Raji (cell line): ENCODE results near the gene IQGAP1.

Source experiments
- POLR2A ChIP-seq: IDR thresholded peaks from 2 replicates; pipeline ENCODE4 v1.6.1; 2011; ENCODE audit warnings: low read depth, low read length, control low read depth; ENCODE audit not compliant: insufficient read depth

Gene IQGAP1

DNA sequence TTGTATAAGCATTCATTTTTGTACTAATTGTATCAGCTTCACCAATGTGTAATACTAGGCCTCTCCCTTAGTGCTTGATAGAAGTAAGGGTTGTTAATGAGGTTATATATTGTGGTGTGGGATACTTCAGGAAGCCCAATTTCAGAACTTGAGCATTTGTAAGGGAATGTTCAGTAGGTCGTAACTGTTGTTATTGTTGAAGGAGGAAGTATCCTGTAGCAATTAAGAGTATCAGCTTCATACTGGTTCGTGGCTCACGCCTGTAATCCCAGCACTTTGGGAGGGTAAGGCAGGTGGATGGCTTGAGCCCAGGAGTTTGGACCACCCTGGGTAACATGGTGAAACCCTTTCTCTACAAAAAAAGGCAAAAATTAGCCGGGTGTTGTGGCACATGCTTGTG is 30.6 kb downstream of the IQGAP1 start:
- no peak for TF ChIP-seq POLR2A

DNA sequence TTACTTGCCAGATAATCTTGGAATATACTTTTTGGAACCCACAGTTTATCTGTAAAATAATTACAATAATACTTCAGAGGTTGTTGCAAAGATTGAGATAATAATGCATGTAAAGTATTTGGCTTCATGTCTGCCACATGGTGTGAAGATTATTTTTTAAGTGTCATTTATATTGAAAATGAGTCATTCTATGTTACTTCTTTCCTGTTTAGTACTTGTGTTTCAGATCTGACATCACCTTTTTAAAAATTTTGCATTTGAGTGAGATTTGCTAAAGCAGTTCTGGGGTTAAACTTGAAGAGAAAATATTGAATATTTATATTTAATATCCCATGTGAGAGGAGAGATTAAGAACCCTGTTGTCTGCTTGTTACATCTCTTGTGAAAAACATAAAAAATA is 31.2 kb downstream of the IQGAP1 start:
- no peak for TF ChIP-seq POLR2A

DNA sequence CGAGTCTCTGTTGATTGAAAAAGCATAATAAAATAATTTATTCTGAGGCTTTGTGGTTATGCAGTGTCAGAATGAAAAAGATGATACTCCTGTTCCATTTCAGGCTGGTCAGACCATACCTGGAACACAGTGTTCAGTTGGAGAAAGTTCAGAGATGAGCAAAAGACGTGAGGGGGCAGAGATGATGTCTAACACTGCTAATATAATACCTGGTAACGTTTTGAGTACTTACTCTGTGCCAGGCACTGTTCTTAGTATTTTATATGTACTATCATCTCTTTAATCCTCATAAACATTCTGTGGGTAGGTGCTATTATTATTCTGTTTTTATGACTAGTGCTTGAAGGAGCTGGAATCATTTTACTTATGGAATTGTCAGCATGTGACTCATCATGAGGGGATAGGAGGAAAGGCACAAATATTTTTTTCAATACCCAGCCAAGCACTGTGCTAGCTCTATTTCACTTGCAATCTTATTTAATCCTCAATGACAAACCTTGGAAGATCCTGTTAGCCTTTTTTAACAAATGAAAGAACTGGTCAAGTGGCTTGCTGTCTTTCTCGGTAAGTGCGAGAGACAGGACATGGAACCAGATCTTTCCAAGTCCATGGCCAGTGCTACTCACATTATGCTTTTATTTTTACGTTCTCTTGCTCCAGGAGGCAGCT is 31.8 kb downstream of the IQGAP1 start:
- TF ChIP-seq POLR2A = no peak

DNA sequence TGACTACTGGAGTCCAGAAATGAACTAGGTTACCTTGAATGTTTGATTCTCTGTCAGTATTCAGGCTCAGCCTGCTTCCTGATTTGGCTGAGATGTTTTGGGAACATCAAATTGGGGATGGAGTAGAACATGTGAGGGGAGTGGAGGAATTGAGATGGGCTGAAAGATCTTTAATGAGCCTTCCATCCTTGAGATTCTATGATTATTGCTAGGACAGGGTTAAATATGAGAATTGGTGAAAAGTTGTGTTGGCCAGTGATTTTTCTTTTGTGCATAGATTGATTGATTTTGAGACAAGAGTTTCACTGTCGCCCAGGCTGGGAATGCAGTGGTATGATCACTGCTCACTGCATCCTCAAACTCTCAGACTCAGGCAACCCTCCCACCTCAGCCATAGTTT is 32.4 kb downstream of the IQGAP1 start:
- no peak for TF ChIP-seq POLR2A

DNA sequence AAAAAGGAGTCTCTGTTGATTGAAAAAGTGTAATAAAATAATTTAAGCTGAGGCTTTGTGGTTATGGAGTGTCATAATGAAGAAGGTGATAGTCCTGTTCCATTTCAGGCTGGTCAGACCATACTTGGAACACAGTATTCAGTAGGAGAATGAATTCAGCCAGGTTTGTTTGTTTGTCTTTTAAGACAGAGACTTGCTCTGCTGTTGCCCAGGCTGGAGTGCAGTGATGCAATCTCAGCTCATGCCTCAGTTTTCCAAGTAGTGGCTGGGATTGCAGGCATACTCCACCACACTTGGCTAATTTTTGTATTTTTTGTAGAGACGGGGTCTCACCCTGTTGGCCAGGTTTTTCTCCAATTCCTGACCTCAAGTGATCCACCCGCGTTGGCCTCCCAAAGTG is 33.5 kb downstream of the IQGAP1 start:
- no peak for TF ChIP-seq POLR2A

DNA sequence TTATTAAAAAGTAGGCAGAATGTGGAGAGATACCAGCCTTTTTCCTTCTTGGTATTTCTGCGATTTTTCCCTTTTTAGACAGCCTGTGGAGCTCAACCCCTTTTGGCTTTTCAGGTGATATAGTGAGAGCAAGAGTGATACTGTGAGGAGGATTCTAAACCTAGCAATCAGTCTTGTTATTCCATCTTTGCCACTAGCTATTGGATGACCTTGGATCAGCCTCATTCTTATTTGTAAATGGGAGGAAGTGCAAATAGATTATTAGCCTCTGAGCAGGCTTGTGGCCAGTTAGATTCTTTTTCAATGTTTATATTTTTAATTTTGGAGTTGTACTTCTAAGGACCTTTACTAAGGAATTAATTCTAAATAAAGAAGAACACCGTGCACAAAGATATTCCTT is 34.0 kb downstream of the IQGAP1 start:
- TF ChIP-seq POLR2A = no peak

DNA sequence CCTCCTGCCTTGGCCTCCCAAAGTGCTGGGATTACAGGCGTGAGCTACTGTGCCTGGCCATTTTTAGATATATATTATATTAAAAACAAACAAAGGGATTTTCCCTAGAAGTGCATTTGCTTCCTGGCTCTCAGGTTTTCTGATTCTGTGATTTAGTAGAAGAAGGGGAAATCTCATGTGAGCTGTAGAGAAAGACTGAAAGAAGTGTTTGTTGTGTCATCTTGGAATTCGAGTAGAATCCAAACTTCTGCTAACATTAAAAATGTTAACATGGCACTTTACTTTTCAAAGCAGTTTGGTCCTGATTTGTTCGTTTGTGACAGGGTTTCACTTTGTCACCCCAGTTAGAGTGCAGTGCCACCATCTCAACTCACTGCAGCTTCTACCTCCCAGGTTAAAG is 34.9 kb downstream of the IQGAP1 start:
- TF ChIP-seq POLR2A = no peak

DNA sequence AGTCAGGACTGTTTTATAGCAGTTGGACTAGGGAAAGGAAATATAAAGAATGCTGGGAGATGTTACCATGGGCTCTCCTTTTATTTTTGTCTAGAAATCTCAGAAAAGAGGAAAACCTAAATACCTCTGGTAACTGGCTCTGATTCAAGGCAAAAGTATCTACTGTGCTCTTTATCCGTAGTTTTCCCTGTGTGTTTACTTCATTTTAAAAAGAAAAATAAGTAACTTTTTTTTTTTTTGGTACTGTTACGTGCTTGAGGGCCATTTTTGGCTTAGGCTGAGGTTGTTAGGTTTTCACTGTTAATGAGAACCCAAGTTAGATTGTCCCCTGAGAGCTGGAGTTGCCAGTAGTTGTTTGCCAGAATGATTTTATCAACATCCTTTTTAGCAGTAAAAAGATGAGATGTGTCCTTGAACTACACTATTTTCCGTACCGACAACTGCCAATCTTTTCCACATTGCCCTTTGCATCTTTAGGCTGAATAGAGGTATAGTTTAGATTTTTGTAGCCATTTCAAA is 35.8 kb downstream of the IQGAP1 start:
- TF ChIP-seq POLR2A = no peak

DNA sequence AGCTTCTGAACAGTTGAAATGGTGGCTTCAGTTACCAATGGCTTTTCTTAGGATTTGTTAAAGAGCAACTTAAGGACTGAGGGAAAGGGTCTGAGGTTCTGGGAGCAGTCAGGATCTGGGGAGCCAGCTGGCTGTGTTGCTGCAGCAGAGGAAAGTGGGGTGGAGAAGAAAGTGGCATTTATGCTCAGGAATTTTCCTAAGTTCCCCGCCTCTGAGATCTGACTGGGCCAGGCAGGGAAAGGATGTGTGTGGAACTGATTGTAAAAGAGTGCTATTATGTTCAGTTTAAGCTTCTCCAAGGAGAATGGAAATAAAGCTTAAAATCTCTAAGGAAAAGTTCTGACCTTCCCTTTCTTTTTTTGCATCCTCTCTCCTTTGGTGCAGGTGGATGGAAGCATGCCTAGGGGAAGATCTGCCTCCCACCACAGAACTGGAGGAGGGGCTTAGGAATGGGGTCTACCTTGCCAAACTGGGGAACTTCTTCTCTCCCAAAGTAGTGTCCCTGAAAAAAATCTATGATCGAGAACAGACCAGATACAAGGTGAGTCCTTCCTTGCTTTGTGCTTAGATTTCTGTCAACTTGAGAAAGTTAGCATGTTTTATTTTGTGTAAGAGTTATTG is 37.8 kb downstream of the IQGAP1 start:
- TF ChIP-seq POLR2A = no peak

DNA sequence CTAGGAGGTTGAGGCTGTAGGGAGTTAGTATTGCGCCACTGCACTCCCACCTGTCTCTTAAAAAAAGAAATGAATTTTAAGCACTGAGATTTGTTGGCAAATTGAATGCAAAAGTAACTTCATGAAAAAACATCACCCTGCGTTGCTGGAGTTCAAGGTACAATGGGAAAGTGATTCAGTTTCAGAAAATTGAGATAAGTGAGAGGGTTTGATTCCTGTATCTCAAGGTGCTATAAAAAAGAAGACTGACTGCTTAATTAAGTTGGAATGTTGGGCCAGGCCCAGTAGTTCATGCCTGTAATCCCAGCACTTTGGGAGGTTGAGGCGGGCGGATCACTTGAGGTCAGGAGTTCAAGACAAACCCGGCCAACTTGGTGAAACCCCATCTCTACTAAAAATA is 39.1 kb downstream of the IQGAP1 start:
- no peak for TF ChIP-seq POLR2A

DNA sequence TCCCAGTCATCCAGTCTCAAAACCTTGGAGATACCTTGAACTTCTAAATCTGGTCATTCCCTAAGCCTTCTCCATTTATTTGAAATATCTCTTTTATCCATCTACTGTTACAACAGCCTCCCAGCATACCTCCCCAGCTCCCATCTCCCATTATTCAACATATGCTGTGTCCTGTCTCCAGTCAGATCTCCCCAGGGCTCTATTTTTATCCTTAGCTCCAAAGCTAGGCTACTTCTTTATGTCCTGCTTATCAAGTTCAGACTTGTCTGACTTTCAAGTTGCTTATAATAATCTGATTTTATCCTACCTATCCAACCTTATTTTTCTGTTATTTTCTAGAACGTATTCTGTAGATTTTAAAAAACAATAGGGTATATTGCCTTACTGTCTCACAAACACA is 44.2 kb downstream of the IQGAP1 start:
- no peak for TF ChIP-seq POLR2A

DNA sequence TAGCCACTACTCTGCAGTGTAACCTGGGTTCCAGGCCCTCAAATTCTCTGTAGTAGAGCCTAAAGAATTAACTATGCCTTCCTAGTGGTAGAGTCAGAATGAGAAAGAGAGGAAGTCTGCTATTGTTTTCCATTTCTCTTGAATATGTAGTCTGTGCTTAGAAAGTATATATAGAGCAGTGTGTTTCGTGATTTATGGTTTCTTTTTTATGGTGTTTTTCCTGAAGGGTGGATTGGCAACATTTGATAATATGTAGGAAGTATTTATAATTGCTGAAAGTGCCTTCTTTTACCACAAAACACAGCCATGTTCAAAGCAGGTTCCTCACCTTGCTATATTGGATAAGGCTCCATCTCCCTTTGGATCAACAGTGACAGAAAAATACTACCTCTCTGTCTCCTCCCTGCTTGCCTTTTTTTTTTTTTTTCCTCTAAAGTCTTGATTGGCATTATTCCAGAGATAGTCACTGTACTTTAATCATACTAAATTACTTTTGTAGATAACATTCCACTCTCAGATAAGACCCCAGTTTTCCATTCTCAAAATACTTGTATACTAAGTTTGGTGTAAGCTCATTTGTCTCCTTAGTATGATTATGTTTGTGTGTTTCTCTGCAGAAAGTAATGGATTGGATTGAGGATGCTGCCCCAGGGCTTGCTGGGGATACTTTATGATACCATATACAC is 47.8 kb downstream of the IQGAP1 start:
- TF ChIP-seq POLR2A = no peak

DNA sequence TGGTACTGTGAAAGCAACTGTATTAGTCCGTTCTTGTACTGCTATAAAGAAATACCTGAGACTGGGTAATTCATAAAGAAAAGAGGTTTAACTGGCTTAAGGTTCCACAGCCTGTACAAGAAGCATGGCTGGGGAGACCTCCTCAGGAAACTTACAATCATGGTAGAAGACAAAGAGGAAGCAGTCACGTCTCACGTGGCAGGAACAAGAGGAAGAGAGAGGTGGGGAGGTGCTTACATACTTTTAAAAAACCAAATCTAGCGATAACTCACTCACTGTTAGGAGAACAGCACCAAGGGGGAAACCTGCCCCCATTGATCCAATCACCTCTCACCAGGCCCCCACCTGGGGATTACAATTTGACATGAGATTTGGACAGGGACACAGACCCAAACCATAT is 48.9 kb downstream of the IQGAP1 start:
- no peak for TF ChIP-seq POLR2A

DNA sequence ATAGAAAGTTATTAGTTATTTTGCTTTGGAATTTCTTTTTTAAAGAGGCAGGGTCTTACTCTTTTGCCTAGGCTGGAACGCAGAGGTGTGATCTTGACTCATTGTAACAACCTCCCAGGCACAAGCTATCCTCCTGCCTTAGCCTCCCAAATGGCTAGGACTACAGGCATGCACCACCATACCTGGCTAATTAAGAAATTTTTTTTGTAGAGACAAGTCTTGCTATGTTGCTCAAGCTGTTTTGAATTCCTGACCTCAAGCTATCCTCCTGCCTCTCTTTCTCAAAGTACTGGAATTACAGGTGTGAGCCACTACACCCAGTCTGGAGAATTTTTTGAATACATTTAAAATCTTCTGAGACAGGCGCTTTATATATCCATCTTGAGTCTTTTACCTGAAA is 49.5 kb downstream of the IQGAP1 start:
- no peak for TF ChIP-seq POLR2A

DNA sequence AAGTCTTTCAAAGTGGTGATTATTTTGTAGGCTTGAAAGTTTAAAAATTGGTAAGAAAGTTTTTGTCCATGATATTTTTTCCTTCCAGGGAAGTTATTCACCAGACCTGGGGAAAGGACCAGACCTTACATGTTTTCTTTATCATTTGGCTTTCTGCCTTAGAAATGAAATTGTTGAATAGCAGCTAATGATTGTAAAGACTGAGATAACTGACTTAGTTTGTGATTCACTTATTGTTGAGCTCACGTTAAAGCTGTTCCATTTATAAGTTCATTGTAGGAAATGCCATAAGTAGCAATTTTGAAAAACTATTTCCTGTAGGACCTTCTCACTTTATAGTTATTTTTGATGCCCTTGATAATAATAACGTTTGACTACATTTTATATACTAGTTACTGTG is 51.9 kb downstream of the IQGAP1 start:
- no peak for TF ChIP-seq POLR2A

DNA sequence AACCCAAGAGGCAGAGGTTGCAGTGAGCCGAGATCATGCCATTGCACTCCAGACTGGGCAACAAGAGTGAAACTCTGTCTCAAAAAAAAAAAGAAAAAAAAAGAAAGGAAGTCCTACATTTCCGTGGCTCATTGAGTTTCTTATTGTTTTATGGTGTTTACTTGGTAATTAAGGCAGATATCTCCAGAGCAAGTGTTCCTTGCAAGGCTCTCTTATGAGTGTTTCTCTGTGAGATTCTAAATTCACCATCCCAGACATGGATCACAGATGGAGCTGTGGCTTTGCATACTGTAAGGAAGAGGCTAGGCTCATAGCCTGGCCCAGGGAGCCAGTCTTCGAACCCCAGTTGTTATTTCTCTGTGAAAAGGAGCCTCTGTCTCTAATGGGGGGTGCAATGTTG is 53.0 kb downstream of the IQGAP1 start:
- TF ChIP-seq POLR2A = no peak

DNA sequence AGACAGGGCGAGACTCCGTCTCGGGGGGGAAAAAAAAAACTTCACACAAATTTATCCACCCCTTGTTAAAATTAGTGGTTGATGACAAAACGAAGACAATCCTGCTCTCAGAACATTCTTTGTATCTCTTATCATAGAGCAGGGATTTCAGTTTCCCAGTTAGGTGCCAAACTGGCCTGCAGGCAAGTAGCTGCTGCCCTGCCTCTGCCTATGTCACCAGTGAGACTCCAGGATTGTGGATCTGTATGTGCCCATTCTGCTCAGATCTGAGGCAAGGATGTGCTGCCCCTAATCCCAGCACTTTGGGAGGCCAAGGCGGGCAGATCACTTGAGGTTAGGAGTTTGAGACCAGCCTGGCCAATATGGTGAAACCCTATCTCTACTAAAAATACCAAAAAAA is 54.4 kb downstream of the IQGAP1 start:
- no peak for TF ChIP-seq POLR2A

DNA sequence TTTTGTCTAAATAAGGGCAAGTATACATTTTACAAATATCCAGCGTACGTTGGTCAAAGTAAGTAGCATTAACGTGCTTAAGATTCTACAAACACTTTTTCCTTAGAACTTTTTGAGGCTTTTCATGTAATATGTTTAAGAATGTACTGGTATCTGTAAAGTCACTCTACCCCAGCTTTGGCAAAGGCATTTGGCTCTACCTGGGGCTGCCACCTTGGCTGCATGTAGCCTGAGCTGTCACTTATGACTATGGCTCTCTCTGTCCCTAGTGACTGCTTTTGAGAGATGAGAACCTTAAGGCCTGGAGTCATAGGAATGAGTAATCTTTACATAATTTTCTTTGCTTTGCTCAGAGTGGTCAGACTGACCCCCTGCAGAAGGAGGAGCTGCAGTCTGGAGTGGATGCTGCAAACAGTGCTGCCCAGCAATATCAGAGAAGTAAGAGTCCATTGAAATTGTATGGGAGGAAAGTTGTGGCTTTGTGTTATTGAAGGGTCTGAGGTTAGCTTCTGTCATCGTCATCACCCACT is 61.2 kb downstream of the IQGAP1 start:
- TF ChIP-seq POLR2A = no peak
